GM12864 (cell line): Measurements from ENCODE around the gene MINK1.

Experiments
- DNase-seq: peaks from one replicate; pipeline ENCODE4 v3.0.0-alpha.2; 2011; ENCODE audit warnings: low read depth
- H3K4me3 ChIP-seq: 2 replicates; pipeline ENCODE4 v1.5.1; 2011; ENCODE audit warnings: mild to moderate bottlenecking, low read depth, low read length, control low read depth
- CTCF ChIP-seq: IDR thresholded peaks from 2 replicates; pipeline ENCODE4 v1.5.1; 2011; ENCODE audit warnings: low read depth, mild to moderate bottlenecking, moderate library complexity, low read length, control low read depth, inconsistent platforms; ENCODE audit errors: missing control alignments

MINK1 gene

DNA sequence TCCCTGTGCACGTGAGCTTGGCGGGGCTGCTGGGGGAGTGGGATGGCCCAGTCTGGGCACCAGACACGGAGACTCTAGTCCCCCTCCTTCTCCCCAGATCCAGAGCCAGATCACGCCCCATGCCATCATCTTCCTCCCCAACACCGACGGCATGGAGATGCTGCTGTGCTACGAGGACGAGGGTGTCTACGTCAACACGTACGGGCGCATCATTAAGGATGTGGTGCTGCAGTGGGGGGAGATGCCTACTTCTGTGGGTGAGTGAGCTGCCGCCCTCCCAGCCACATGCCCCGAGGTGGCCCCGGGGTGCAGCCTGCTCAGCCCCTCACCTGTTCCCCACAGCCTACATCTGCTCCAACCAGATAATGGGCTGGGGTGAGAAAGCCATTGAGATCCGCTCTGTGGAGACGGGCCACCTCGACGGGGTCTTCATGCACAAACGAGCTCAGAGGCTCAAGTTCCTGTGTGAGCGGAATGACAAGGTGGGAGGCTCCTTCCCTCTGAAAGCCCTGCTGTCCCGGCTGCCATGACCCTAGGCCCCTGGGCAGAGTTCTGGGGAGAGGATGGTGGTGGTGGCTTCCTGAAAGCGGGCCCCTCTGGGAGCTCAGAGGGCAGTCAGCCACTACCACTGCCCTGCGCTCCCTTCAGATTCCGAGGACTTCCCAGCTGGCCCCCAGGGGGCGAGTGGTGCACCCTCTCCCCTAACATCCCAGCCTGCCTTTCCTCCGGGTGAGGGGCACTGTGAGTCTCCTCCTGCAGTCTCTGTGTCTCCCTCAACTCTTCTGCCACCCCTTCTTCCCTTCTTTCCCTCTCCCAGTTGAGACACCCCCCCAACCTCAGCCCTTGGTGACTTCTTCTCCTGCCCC is 63.4 kb downstream of the MINK1 start:
- TF ChIP-seq CTCF: no peak
- H3K4me3 ChIP-seq: no peak overlapping the region
- DNase-seq: no peak

- H3K4me3 ChIP-seq: no peak overlapping the region
- TF ChIP-seq CTCF: no peak
- no peak for DNase-seq
Measured at GRCh38 chr17:4897198-4897687, 64.1 kb downstream of the MINK1 start.

GRCh38 chr17:4897785-4898184 is 64.6 kb downstream of the MINK1 start:
- no peak for TF ChIP-seq CTCF
- H3K4me3 ChIP-seq: no peak overlapping the region
- DNase-seq: no peak

DNA sequence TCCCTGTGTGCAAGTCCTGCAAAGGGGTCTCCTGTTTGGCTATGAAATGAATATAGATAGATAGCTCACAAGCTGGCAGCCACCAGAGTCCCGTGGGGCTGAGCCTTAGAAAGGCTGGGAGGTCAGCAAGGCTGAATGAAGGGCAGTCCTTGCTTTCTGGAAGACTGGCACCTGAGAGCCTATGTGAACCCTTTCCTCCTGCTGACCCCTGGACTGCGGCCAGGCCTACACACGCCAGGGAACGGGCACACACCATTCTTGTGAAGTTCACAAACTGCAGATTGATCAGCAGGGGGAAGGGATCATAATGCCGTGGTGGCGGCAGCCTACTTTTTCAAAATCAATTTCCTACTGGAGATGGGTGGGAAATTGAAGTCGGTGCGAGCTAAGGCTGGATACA is 65.2 kb downstream of the MINK1 start:
- no peak overlapping the region for H3K4me3 ChIP-seq
- TF ChIP-seq CTCF: no peak
- no peak for DNase-seq

GRCh38 chr17:4898927-4899326 is 65.8 kb downstream of the MINK1 start:
- DNase-seq: no peak
- TF ChIP-seq CTCF: no peak
- peak overlapping the region; percentile 55 for H3K4me3 ChIP-seq

DNA sequence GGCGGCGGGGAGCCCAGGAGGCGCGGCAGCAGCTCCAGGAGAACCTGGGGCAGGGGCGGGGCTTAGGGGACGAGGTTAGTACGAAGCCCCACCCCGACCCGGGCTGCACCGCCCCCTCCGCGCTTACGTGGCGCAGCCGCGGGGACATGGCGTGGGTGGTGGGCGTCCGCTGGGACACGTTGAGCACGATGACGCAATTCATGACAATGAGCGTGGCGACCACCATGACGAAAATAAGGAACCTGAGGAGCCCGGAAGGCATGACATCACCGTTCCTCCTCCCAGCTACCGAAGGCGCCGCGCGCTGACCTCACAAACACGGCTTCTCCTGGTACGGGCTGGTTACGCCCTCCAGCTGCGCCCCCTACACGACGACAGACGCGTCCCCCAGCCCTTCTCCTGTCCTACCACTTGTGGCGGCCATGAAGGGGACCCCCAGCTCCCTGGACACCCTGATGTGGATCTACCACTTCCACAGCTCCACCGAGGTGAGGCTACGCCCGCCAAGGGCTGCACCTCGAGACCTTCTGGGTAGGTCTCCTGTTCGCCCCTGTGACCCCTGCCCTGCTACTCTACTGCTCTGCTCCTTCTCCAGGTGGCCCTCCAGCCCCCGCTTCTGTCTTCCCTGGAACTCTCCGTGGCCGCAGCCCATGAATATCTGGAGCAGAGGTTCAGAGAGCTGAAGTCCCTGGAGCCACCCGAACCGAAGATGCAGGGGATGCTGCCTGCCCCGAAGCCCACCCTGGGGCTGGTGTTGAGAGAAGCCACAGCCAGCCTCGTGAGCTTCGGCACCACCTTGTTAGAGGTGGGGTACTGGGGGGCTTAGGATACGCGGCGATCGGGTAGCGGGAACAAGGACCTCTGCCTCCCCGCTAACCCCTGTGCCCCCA is 66.4 kb downstream of the MINK1 start, which contains the start of gene C17orf107:
Gene C17orf107 (plus strand): TSS at position 196 of the 890 bp plus-strand sequence. CDS start 227 bp downstream, at position 423.
- TF ChIP-seq CTCF: no peak
- H3K4me3 ChIP-seq: peak within 1 kb of the TSS; percentile 55

More for the DNA sequence above, 66.4 kb downstream of the MINK1 start, which contains the start of gene C17orf107:
- DNase-seq: peak; percentile 40
